Right lobe of liver (tissue), 4 donors: ENCODE measurements around the gene TCP10L.

ENCODE experiments used
- CTCF ChIP-seq, 4 donors: fragments of 200-600 bp in 3 of 4; fragments of 450-650 bp in 1 of 4; IDR thresholded peaks; one replicate each; pipeline versions ENCODE4 v1.5.1 to v1.8.0; 2016 to 2022; ENCODE audit warnings: antibody characterized with exemption in 4 of 4, mild to moderate bottlenecking in 2 of 4
- POLR2A ChIP-seq: fragments of 450-650 bp; IDR thresholded peaks from one replicate; pipeline ENCODE4 v1.6.1; 2017; ENCODE audit warnings: antibody characterized with exemption, mild to moderate bottlenecking
- donor health status: DM: no; HTN: no; CAD: no.
- donor health status: DM: no; HTN: no; CAD: no.
- donor health status: DM: no; HTN: yes; CAD: no.

GRCh38 chr21:32533611-32534010 lies 51.7 kb downstream of the TCP10L start:
- TF ChIP-seq CTCF (IDR thresholded peaks at IDR 0.05) (no peak), POLR2A (no peak)
